ENCODE measurements around the gene SEC23B.
"Not testable (repeated sequence)": the region's sequence is repeated elsewhere in the genome, so short reads cannot be mapped to it uniquely, and the experiment has no call there.

DNA sequence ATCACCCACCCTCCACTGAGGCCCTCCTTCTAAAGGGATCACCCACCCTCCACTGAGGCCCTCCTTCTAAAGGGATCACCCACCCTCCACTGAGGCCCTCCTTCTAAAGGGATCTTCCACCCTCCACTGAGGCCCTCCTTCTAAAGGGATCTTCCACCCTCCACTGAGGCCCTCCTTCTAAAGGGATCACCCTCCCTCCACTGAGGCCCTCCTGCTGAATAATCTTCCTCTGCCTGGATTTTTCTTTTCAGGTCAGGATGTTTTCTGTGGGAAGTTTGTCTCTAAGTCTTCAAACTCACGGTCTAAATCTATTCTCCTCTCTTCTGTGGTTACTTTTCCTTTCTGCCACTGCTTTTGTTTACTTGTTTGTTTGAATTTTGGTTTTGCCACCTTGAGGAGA lies 6.1 kb upstream of the SEC23B start:
- TF ChIP-seq, protein P1, sequence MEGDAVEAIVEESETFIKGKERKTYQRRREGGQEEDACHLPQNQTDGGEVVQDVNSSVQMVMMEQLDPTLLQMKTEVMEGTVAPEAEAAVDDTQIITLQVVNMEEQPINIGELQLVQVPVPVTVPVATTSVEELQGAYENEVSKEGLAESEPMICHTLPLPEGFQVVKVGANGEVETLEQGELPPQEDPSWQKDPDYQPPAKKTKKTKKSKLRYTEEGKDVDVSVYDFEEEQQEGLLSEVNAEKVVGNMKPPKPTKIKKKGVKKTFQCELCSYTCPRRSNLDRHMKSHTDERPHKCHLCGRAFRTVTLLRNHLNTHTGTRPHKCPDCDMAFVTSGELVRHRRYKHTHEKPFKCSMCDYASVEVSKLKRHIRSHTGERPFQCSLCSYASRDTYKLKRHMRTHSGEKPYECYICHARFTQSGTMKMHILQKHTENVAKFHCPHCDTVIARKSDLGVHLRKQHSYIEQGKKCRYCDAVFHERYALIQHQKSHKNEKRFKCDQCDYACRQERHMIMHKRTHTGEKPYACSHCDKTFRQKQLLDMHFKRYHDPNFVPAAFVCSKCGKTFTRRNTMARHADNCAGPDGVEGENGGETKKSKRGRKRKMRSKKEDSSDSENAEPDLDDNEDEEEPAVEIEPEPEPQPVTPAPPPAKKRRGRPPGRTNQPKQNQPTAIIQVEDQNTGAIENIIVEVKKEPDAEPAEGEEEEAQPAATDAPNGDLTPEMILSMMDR (IDR thresholded peaks at IDR 0.05): not testable (repeated sequence)
- TF ChIP-seq FOXJ3 (CRISPR knock-in tag; IDR thresholded peaks at IDR 0.05; ENCODE audit: borderline replicate concordance); TCF7 (CRISPR knock-in tag; IDR thresholded peaks at IDR 0.05; ENCODE audit: low read depth); OVOL2 (CRISPR knock-in tag; IDR thresholded peaks at IDR 0.05; ENCODE audit: borderline replicate concordance); GTF2I (CRISPR knock-in tag; conservative IDR thresholded peaks at IDR 0.05); FOXK1 (CRISPR knock-in tag; IDR thresholded peaks at IDR 0.05); CREB1 (CRISPR knock-in tag; IDR thresholded peaks at IDR 0.05); ETV6 (CRISPR knock-in tag; IDR thresholded peaks at IDR 0.05): not testable (repeated sequence)
- TF ChIP-seq, protein P2, sequence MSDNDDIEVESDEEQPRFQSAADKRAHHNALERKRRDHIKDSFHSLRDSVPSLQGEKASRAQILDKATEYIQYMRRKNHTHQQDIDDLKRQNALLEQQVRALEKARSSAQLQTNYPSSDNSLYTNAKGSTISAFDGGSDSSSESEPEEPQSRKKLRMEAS (CRISPR knock-in tag; IDR thresholded peaks at IDR 0.05): not testable (repeated sequence)
- TF ChIP-seq, protein P3, sequence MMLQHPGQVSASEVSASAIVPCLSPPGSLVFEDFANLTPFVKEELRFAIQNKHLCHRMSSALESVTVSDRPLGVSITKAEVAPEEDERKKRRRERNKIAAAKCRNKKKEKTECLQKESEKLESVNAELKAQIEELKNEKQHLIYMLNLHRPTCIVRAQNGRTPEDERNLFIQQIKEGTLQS (CRISPR knock-in tag; conservative IDR thresholded peaks at IDR 0.05): not testable (repeated sequence)
- TF ChIP-seq, protein P4, sequence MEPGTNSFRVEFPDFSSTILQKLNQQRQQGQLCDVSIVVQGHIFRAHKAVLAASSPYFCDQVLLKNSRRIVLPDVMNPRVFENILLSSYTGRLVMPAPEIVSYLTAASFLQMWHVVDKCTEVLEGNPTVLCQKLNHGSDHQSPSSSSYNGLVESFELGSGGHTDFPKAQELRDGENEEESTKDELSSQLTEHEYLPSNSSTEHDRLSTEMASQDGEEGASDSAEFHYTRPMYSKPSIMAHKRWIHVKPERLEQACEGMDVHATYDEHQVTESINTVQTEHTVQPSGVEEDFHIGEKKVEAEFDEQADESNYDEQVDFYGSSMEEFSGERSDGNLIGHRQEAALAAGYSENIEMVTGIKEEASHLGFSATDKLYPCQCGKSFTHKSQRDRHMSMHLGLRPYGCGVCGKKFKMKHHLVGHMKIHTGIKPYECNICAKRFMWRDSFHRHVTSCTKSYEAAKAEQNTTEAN (CRISPR knock-in tag; IDR thresholded peaks at IDR 0.05): not testable (repeated sequence)

All from WTC11 (cell line).